ENCODE measurements around the gene RB1.
"Not testable (repeated sequence)": the region's sequence is repeated elsewhere in the genome, so short reads cannot be mapped to it uniquely, and the experiment has no call there.

RB1 gene

GRCh38 chr13:48411841-48412531 is 108.4 kb downstream of the RB1 start:
- no peak for DNase-seq

- peak; percentile 28 for DNase-seq
Observed at GRCh38 chr13:48412881-48413351, 109.4 kb downstream of the RB1 start, which contains the start of gene LPAR6. LPAR6 (minus strand) TSS chr13:48413113; CDS start chr13:48412423, 690 bp downstream.

- no peak for DNase-seq
Observed at GRCh38 chr13:48414501-48414900, 111.0 kb downstream of the RB1 start.

- DNase-seq = no peak
Observed at GRCh38 chr13:48415516-48415915, 112.0 kb downstream of the RB1 start.

GRCh38 chr13:48422003-48422402 is 118.5 kb downstream of the RB1 start:
- DNase-seq = not testable (repeated sequence)

GRCh38 chr13:48424212-48424611 is 120.7 kb downstream of the RB1 start:
- no peak for DNase-seq

- DNase-seq = no peak
Observed at GRCh38 chr13:48426052-48426451, 122.5 kb downstream of the RB1 start.

GRCh38 chr13:48426755-48427298 is 123.3 kb downstream of the RB1 start:
- not testable (repeated sequence) for DNase-seq

- no peak for DNase-seq
Observed at GRCh38 chr13:48429036-48429435, 125.5 kb downstream of the RB1 start.

- no peak for DNase-seq
Observed at GRCh38 chr13:48429886-48430285, 126.3 kb downstream of the RB1 start.

- DNase-seq = no peak
Observed at GRCh38 chr13:48431431-48431830, 127.9 kb downstream of the RB1 start.

GRCh38 chr13:48431987-48432615 is 128.6 kb downstream of the RB1 start:
- DNase-seq = no peak

- no peak for DNase-seq
Observed at GRCh38 chr13:48434200-48434599, 130.6 kb downstream of the RB1 start.

- no peak for DNase-seq
Observed at GRCh38 chr13:48436661-48437288, 133.2 kb downstream of the RB1 start.

- DNase-seq = no peak
Observed at GRCh38 chr13:48437371-48437770, 133.8 kb downstream of the RB1 start.

- DNase-seq = no peak
Observed at GRCh38 chr13:48443442-48444208, 140.1 kb downstream of the RB1 start.

- no peak for DNase-seq
Observed at GRCh38 chr13:48446464-48446863, 142.9 kb downstream of the RB1 start.

- DNase-seq = no peak
Observed at GRCh38 chr13:48448285-48448958, 144.9 kb downstream of the RB1 start.

GRCh38 chr13:48448959-48449614 is 145.5 kb downstream of the RB1 start:
- no peak for DNase-seq

GRCh38 chr13:48449656-48450055 is 146.1 kb downstream of the RB1 start:
- DNase-seq = no peak

GRCh38 chr13:48451196-48451595 is 147.6 kb downstream of the RB1 start:
- not testable (repeated sequence) for DNase-seq

- DNase-seq = no peak
Observed at GRCh38 chr13:48456546-48456945, 153.0 kb downstream of the RB1 start.
